IMR-90 (cell line): ENCODE results near the gene GOLGA8Q. TPM values are rescaled to one million over a fixed set of nuclear protein-coding genes. Genes with fewer than 3 reads are reported as not detected.
"Not testable (repeated sequence)": the region's sequence is repeated elsewhere in the genome, so short reads cannot be mapped to it uniquely, and the experiment has no call there.

Source experiments
- ATAC-seq: fragments of 200-7000 bp; cut with Tn5 transposase; 2 replicates; pipeline ENCODE4 v1.9.1; 2020; ENCODE audit warnings: low read depth, mild to moderate bottlenecking, moderate library complexity
- BruUV-seq: library from RNA; stranded (reverse); fragments of 400-500 nt; replicated peaks from 2 replicates; lab custom pipeline; 2021; lab: Mats Ljungman, UMichigan
- CTCF ChIA-PET: fragments of 300-600 bp; formaldehyde crosslinking; extraction: SDS; loops from one replicate; lab custom pipeline; 2021; ENCODE audit warnings: antibody characterized with exemption; lab: Yijun Ruan, JAX
- POLR2A ChIA-PET: fragments of 300-600 bp; sonication (Branson Sonifier 250); formaldehyde crosslinking; loops from one replicate; lab custom pipeline; 2022; ENCODE audit warnings: antibody characterized with exemption; ENCODE audit not compliant: unreplicated experiment; lab: Charles Lee
- DNase-seq: peaks from one replicate; pipeline ENCODE4 v3.0.0; 2013
- H2AFZ ChIP-seq: replicated peaks from 2 replicates; pipeline ENCODE3; 2013; ENCODE audit warnings: low read length, mild to moderate bottlenecking; ENCODE audit not compliant: poor library complexity
- H2AK5ac ChIP-seq: 2 replicates; pipeline ENCODE4 v1.6.1; 2013; ENCODE audit warnings: low read depth, low read length, inconsistent platforms
- H2AK9ac ChIP-seq: replicated peaks from 2 replicates; pipeline ENCODE3; 2013; ENCODE audit warnings: mild to moderate bottlenecking, low read depth, low read length, moderate library complexity; ENCODE audit not compliant: poor library complexity
- H2BK120ac ChIP-seq: 2 replicates; pipeline ENCODE4 v1.6.1; 2013; ENCODE audit warnings: low read depth, low read length, inconsistent platforms
- H2BK15ac ChIP-seq: 3 replicates; pipeline ENCODE4 v1.6.1; 2013; ENCODE audit warnings: low read depth, low read length, inconsistent platforms
- H2BK20ac ChIP-seq: 2 replicates; pipeline ENCODE4 v1.6.1; 2013; ENCODE audit warnings: low read depth, mild to moderate bottlenecking, inconsistent platforms, low read length, moderate library complexity
- H2BK5ac ChIP-seq: 2 replicates; pipeline ENCODE4 v1.6.1; 2013; ENCODE audit warnings: mild to moderate bottlenecking, low read depth, low read length, inconsistent platforms; ENCODE audit not compliant: poor library complexity, severe bottlenecking
- H3K14ac ChIP-seq: replicated peaks from 2 replicates; pipeline ENCODE4 v1.6.1; 2013; ENCODE audit warnings: low read depth, low read length, inconsistent platforms
- H3K18ac ChIP-seq: 2 replicates; pipeline ENCODE4 v1.6.1; 2013; ENCODE audit warnings: low read depth, low read length, control low read depth
- H3K23ac ChIP-seq: 2 replicates; pipeline ENCODE4 v1.6.1; 2013; ENCODE audit warnings: low read depth, low read length, inconsistent platforms
- H3K27ac ChIP-seq: 2 replicates; pipeline ENCODE4 v1.5.1; 2013; ENCODE audit warnings: mild to moderate bottlenecking, control low read depth, low read length; ENCODE audit not compliant: insufficient read depth
- H3K27me3 ChIP-seq: 2 replicates; pipeline ENCODE4 v1.6.1; 2013; ENCODE audit warnings: low read length; ENCODE audit not compliant: control insufficient read depth, insufficient read depth
- H3K36me3 ChIP-seq: 2 replicates; pipeline ENCODE4 v1.6.1; 2013; ENCODE audit warnings: low read length, mixed read lengths; ENCODE audit not compliant: control insufficient read depth, insufficient read depth
- H3K4ac ChIP-seq: 2 replicates; pipeline ENCODE4 v1.6.1; 2013; ENCODE audit warnings: low read depth, low read length, inconsistent platforms
- H3K4me1 ChIP-seq: 2 replicates; pipeline ENCODE4 v1.6.1; 2013; ENCODE audit warnings: low read length, mixed read lengths; ENCODE audit not compliant: control insufficient read depth, insufficient read depth
- H3K4me2 ChIP-seq: 2 replicates; pipeline ENCODE4 v1.6.1; 2013; ENCODE audit warnings: low read depth, mild to moderate bottlenecking, control low read depth, low read length, moderate library complexity
- H3K4me3 ChIP-seq: 2 replicates; pipeline ENCODE4 v1.5.1; 2013; ENCODE audit warnings: low read depth, mild to moderate bottlenecking, control low read depth, low read length, moderate library complexity; ENCODE audit not compliant: insufficient read depth
- H3K56ac ChIP-seq: 2 replicates; pipeline ENCODE4 v1.6.1; 2013; ENCODE audit warnings: low read length, inconsistent platforms; ENCODE audit not compliant: insufficient read depth; ENCODE audit errors: extremely low read depth
- H3K79me1 ChIP-seq, 2 experiments: 2 replicates each; pipeline ENCODE4 v1.6.1; 2013; ENCODE audit warnings: low read length in 2 of 2, inconsistent platforms in 1 of 2, low read depth in 1 of 2
- H3K9ac ChIP-seq: 2 replicates; pipeline ENCODE4 v1.6.1; 2013; ENCODE audit warnings: low read depth, low read length, control low read depth
- H3K9me1 ChIP-seq: 2 replicates; pipeline ENCODE4 v1.6.1; 2013; ENCODE audit warnings: low read length, inconsistent platforms; ENCODE audit not compliant: insufficient read depth
- H3K9me3 ChIP-seq: 2 replicates; pipeline ENCODE4 v1.6.1; 2013; ENCODE audit warnings: low read length; ENCODE audit not compliant: control insufficient read depth, insufficient read depth
- H4K20me1 ChIP-seq: 2 replicates; pipeline ENCODE4 v1.6.1; 2013; ENCODE audit warnings: low read length, inconsistent platforms; ENCODE audit not compliant: insufficient read depth
- H4K5ac ChIP-seq: 2 replicates; pipeline ENCODE4 v1.6.1; 2013; ENCODE audit warnings: mild to moderate bottlenecking, low read depth, low read length, control low read depth
- H4K8ac ChIP-seq, 2 experiments: 2 replicates each; pipeline ENCODE4 v1.6.1; 2013; ENCODE audit warnings: low read depth in 2 of 2, low read length in 2 of 2, control low read depth in 1 of 2, inconsistent platforms in 1 of 2
- H4K91ac ChIP-seq: 2 replicates; pipeline ENCODE4 v1.6.1; 2013; ENCODE audit warnings: low read depth, low read length, inconsistent platforms; ENCODE audit not compliant: insufficient read depth
- WGBS, 2 experiments: methylation state at CpG; one replicate each; pipeline versions ENCODE4 v1.1.5 to v1.1.7; 2013; ENCODE audit warnings: missing lambda C conversion rate in 2 of 2; ENCODE audit not compliant: insufficient read length in 1 of 2; ENCODE audit errors: extremely low coverage in 2 of 2; 5-methylcytosine and 5-hydroxymethylcytosine counted together
- dilution Hi-C: fragments of 300-500 bp; cut with HindIII; formaldehyde crosslinking; loops from one replicate; pipeline ENCODE4 v1.14.3; 2018; ENCODE audit warnings: low sequenced_read_pairs; ENCODE audit not compliant: unreplicated experiment
- in situ Hi-C: fragments of 300-500 bp; cut with MboI; formaldehyde crosslinking; loops from 3 replicates; pipeline ENCODE4 v1.14.3; 2019; ENCODE audit warnings: low sequenced_read_pairs, inconsistent platforms, mixed read lengths
- intact Hi-C: fragments of 100-400 bp; cut with micrococcal nuclease; formaldehyde crosslinking; loops from 2 replicates; pipeline ENCODE4 v1.10.0; 2022
- polyA plus RNA-seq, 3 experiments: library from polyadenylated mRNA; depleted of rRNA; stranded (reverse); fragments of >200 nt; gene quantifications; 2 replicates each; pipeline ENCODE4 v1.2.3, GENCODE V29; 2012; ENCODE audit warnings: low replicate concordance in 1 of 3
- total RNA-seq: library from RNA; depleted of rRNA; stranded (reverse); fragments of >200 nt; gene quantifications from 2 replicates; pipeline ENCODE4 v1.2.3, GENCODE V29; 2012

The GOLGA8Q gene
- total and polyA plus RNA-seq, 2 of the 4 experiments (the other 2 are of a cell fraction) = 0.18 to 0.55 TPM

DNA sequence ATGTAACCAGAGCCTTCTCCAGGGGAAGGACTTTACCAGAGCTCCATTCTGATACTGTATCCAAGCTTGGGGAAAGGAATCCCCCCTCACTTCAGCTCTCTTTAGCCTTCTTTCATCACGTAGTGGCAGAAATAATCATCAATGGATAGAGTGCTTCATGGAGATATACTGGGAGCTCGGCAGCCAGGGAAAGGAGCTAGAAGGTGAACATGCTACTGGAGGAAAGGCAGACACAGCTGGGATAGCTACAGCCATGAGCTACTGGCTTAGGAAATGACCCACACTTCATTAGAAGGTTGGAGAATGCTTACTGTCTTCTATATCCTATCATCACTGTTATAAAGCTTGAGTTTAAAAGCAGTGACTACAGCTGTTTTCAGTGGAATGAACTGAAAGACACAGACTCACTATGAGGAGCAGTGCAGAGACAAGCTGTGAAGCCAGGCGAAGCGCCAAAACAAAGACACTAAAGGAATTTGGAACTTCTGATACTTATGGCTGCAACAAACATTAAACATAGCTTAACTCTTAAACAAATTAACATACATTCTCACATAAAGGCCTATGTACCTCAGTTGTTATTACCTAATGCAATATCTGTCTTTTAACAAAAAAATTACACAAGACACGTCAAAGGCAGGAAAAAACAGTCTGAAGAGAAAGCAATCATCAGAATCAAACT is 47.5 kb upstream of the GOLGA8Q start:
- H2AK9ac ChIP-seq, H2BK15ac ChIP-seq, H4K8ac ChIP-seq, H3K4me1 ChIP-seq, in situ Hi-C loops, H3K56ac ChIP-seq, H3K9me1 ChIP-seq, H4K20me1 ChIP-seq, H3K27me3 ChIP-seq, BruUV-seq, POLR2A ChIA-PET, H4K91ac ChIP-seq, H2BK5ac ChIP-seq, H3K18ac ChIP-seq, H3K4me3 ChIP-seq, H3K36me3 ChIP-seq, H2AK5ac ChIP-seq, H3K9me3 ChIP-seq, CTCF ChIA-PET, H2AFZ ChIP-seq, H2BK120ac ChIP-seq, H4K5ac ChIP-seq, H2BK20ac ChIP-seq, H3K27ac ChIP-seq, H3K4me2 ChIP-seq, dilution Hi-C loops, H3K14ac ChIP-seq, H3K4ac ChIP-seq, H3K79me1 ChIP-seq, H3K9ac ChIP-seq, H3K23ac ChIP-seq, intact Hi-C loops: not testable (repeated sequence)
- ATAC-seq (peak; percentile 89), DNase-seq (peak; percentile 2)
- WGBS, 2 experiments = no CpG with 5 or more reads among the region's 5 CpGs

DNA sequence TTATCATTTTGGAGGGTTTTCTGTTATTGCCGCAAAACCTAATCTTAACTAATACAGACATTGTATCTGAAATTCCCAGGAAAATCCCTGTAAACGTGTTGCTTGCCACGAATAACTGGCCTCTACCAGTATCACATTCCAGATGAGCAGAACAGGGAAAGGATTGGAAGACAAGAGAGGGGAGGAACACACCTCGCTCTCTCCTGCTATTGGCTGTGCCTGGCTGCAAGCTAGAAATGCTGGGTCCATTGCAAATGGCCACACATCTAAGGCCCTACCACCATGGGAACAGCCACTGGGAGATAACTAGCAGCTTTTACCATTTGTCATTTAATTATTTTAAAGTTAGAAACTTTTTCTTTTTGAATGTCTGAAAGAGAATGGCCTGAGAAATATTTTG is 37.3 kb upstream of the GOLGA8Q start:
- H3K4ac ChIP-seq, H2BK5ac ChIP-seq, H3K9ac ChIP-seq, H3K23ac ChIP-seq, H3K14ac ChIP-seq, intact Hi-C loops, H3K27me3 ChIP-seq, H3K9me1 ChIP-seq, H4K20me1 ChIP-seq, H2BK20ac ChIP-seq, H2BK120ac ChIP-seq, H3K56ac ChIP-seq, H3K4me2 ChIP-seq, H3K4me3 ChIP-seq, dilution Hi-C loops, H2AFZ ChIP-seq, in situ Hi-C loops, DNase-seq, CTCF ChIA-PET, H3K36me3 ChIP-seq, ATAC-seq, H2AK5ac ChIP-seq, H3K27ac ChIP-seq, H2AK9ac ChIP-seq, H3K4me1 ChIP-seq, BruUV-seq, H4K8ac ChIP-seq, POLR2A ChIA-PET, H3K18ac ChIP-seq, H3K9me3 ChIP-seq, H4K91ac ChIP-seq, H3K79me1 ChIP-seq, H2BK15ac ChIP-seq, H4K5ac ChIP-seq: not testable (repeated sequence)
- no CpG with 5 or more reads among the region's 4 CpGs for WGBS, 2 experiments
